Glutamatergic neuron (in vitro differentiated cells): ENCODE measurements around the gene ITPA. TPM values are rescaled to one million over a fixed set of nuclear protein-coding genes. Genes with fewer than 3 reads are reported as not detected.

Experiments used
- DNase-seq: peaks from one replicate; pipeline ENCODE4 v3.0.0; 2022
- H3K27ac Mint-ChIP-seq: one replicate; pipeline ENCODE4 v1.8.0; 2020; ENCODE audit warnings: mild to moderate bottlenecking, mixed read lengths, inconsistent platforms; ENCODE audit not compliant: unreplicated experiment
- H3K27me3 Mint-ChIP-seq: one replicate; pipeline ENCODE4 v1.8.0; 2020; ENCODE audit warnings: mild to moderate bottlenecking, moderate library complexity, mixed read lengths, inconsistent platforms; ENCODE audit not compliant: unreplicated experiment
- H3K36me3 Mint-ChIP-seq: one replicate; pipeline ENCODE4 v1.8.0; 2020; ENCODE audit warnings: mild to moderate bottlenecking, mixed read lengths, inconsistent platforms; ENCODE audit not compliant: unreplicated experiment
- H3K4me1 Mint-ChIP-seq: one replicate; pipeline ENCODE4 v1.8.0; 2020; ENCODE audit warnings: mild to moderate bottlenecking, low read depth, mixed read lengths, inconsistent platforms; ENCODE audit not compliant: unreplicated experiment
- H3K4me3 Mint-ChIP-seq: one replicate; pipeline ENCODE4 v1.8.0; 2020; ENCODE audit warnings: mild to moderate bottlenecking, mixed read lengths, inconsistent platforms; ENCODE audit not compliant: unreplicated experiment
- H3K9me3 Mint-ChIP-seq: one replicate; pipeline ENCODE4 v1.8.0; 2020; ENCODE audit warnings: mild to moderate bottlenecking, moderate library complexity, mixed read lengths, inconsistent platforms; ENCODE audit not compliant: unreplicated experiment
- CTCF ChIP-seq: fragments of 200-600 bp; sonication (generic); IDR thresholded peaks from one replicate; pipeline ENCODE4 v1.5.0; 2021; ENCODE audit not compliant: partially characterized antibody, unreplicated experiment
- total RNA-seq: library from RNA; stranded (reverse); fragmentation: NEBNext Ultra II Directional; extraction: Animal tissue kit (Norgen Biotek cat#: 25700); gene quantifications from one replicate; pipeline ENCODE4 v1.2.1, GENCODE V29; 2021; ENCODE audit not compliant: unreplicated experiment

Gene ITPA
- total RNA-seq, 1 donor from 2014 or later: 72.1 TPM

- H3K36me3 Mint-ChIP-seq: no peaks in the 10 kb centered on the region
- peaks cover 6% of the 10 kb centered on the region for H3K27me3 Mint-ChIP-seq
- peak overlapping the region; percentile 57 for H3K4me3 Mint-ChIP-seq
- no peak for DNase-seq
- TF ChIP-seq CTCF: no peak
- no peak overlapping the region for H3K27ac Mint-ChIP-seq
- peaks cover 16% of the 10 kb centered on the region for H3K4me1 Mint-ChIP-seq
- peaks cover 9% of the 10 kb centered on the region for H3K9me3 Mint-ChIP-seq
Measured at GRCh38 chr20:3168829-3169590, 40.3 kb upstream of the ITPA start.

- no peak overlapping the region for H3K27ac Mint-ChIP-seq
- no peak for TF ChIP-seq CTCF
- H3K27me3 Mint-ChIP-seq: peaks cover 10% of the 10 kb centered on the region
- no peak for DNase-seq
- no peaks in the 10 kb centered on the region for H3K36me3 Mint-ChIP-seq
- peaks cover 20% of the 10 kb centered on the region for H3K4me1 Mint-ChIP-seq
- H3K4me3 Mint-ChIP-seq: peak overlapping the region; percentile 91
- peaks cover 15% of the 10 kb centered on the region for H3K9me3 Mint-ChIP-seq
Measured at GRCh38 chr20:3171391-3172125, 37.7 kb upstream of the ITPA start.

- peak overlapping the region; percentile 91 for H3K4me3 Mint-ChIP-seq
- H3K9me3 Mint-ChIP-seq: peaks cover 15% of the 10 kb centered on the region
- peaks cover 10% of the 10 kb centered on the region for H3K27me3 Mint-ChIP-seq
- TF ChIP-seq CTCF: no peak
- no peak for DNase-seq
- H3K27ac Mint-ChIP-seq: peak overlapping the region; percentile 90
- no peaks in the 10 kb centered on the region for H3K36me3 Mint-ChIP-seq
- H3K4me1 Mint-ChIP-seq: peaks cover 20% of the 10 kb centered on the region
Measured at GRCh38 chr20:3172126-3172932, 37.0 kb upstream of the ITPA start.

GRCh38 chr20:3172933-3173609 is 36.2 kb upstream of the ITPA start, which contains the start of gene LZTS3:
Gene LZTS3 (minus strand): TSS chr20:3173549. CDS start chr20:3167163, 6,386 bp downstream.
- TF ChIP-seq CTCF: no peak
- Mint-ChIP-seq H3K4me1 (peaks cover 20% of the 10 kb centered on the region), H3K27me3 (peaks cover 10% of the 10 kb centered on the region), H3K27ac (peak within 1 kb of the TSS; percentile 90), H3K36me3 (no peaks in the 10 kb centered on the region), H3K4me3 (peak within 1 kb of the TSS; percentile 91), H3K9me3 (peaks cover 15% of the 10 kb centered on the region)
- peak; percentile 93 for DNase-seq
